ENCODE data around the gene PLP1. TPM values are rescaled to one million over a fixed set of nuclear protein-coding genes. Genes with fewer than 3 reads are reported as not detected.

The PLP1 gene
- total and polyA plus RNA-seq, 2 donors (not counting 3 experiments of a cell fraction or from before 2014, with no cell fraction given) = not detected

DNA sequence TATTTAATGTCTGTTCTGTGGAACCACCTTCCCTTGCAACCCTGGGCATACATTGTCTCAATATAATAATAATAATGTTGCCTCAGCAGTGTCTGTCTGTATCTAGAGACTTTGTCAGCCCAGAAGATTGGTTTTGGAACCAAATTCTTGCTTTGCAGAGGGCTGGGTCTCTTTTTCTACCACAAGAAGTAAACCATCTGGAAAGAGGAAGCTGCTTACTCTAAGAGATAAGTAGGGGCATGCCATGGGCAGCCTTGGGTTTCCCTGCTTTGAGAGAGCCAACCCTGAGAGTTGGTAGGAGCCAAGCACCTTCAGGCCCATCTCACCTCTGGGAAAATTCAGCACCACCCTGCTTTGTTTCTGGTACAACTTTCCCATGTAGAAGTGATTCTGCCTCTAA, 38.9 kb upstream of the PLP1 start:
- Histone ChIP-seq H3K4me2 (ENCODE audit: insufficient read depth, low read length) (no peak overlapping the region), H3K9me1 (replicated peaks; ENCODE audit: control insufficient read depth, extremely low read depth, insufficient read depth, low read length) (no peaks in the 10 kb centered on the region), H3K27ac (ENCODE audit: insufficient read depth, low read depth, low read length) (no peak overlapping the region), H3K9ac (replicated peaks; ENCODE audit: extremely low read depth, insufficient read depth, low read length) (no peak overlapping the region), H3K27me3 (ENCODE audit: control insufficient read depth in 2 of 2, insufficient read depth in 2 of 2, low read length in 2 of 2) (no peaks in the 10 kb centered on the region), H3K9me3 (replicated peaks; ENCODE audit: control insufficient read depth, insufficient read depth, low read length) (no peaks in the 10 kb centered on the region), H3K79me2 (ENCODE audit: control insufficient read depth, insufficient read depth, low read length) (no peaks in the 10 kb centered on the region), H3K4me1 (ENCODE audit: control insufficient read depth, extremely low read depth, insufficient read depth, low read length) (no peaks in the 10 kb centered on the region), H4K20me1 (replicated peaks; ENCODE audit: control insufficient read depth, extremely low read depth, insufficient read depth, low read length) (no peaks in the 10 kb centered on the region), H3K36me3 (ENCODE audit: control insufficient read depth in 2 of 2, extremely low read depth in 1 of 2, insufficient read depth in 2 of 2, low read length in 2 of 2) (no peaks in the 10 kb centered on the region), H2AFZ (ENCODE audit: low read depth, low read length) (no peak overlapping the region), H3K4me3 (replicated peaks in 1 of 3; ENCODE audit: insufficient read depth in 1 of 3, low read depth in 1 of 3, low read length in 3 of 3) (no peak overlapping the region)
- intact Hi-C loops (cut with micrococcal nuclease) (no loop called here), dilution Hi-C loops (cut with MboI; ENCODE audit: extremely low pct_ligation_motif_present, low sequenced_read_pairs) (no loop called here)
- DNase-seq (ENCODE audit: low read depth, low spot score) = no peak
- ChIA-PET POLR2A (no interaction called here), CTCF (no interaction called here)
- FAIRE-seq = no peak
- BruUV-seq (replicated peaks) = no TSS peak
- TF ChIP-seq MYC (IDR thresholded peaks at IDR 0.05; ENCODE audit: low read depth, low read length) (no peak), POLR2AphosphoS5 (IDR thresholded peaks at IDR 0.05; ENCODE audit: insufficient read depth, low read depth, low read length) (no peak), GATA2 (IDR thresholded peaks at IDR 0.05; ENCODE audit: insufficient read depth, insufficient read length, low read depth, low read length) (no peak), JUN (IDR thresholded peaks at IDR 0.05; ENCODE audit: borderline replicate concordance, insufficient read depth, insufficient read length, low read depth) (no peak), FOS (IDR thresholded peaks at IDR 0.05; ENCODE audit: borderline replicate concordance, insufficient read depth, low read length) (no peak), EZH2 (IDR thresholded peaks at IDR 0.05; ENCODE audit: borderline replicate concordance, low read depth, low read length, severe bottlenecking) (no peak), POLR2A (IDR thresholded peaks at IDR 0.05; ENCODE audit: low read depth, low read length) (no peak)
- TF ChIP-seq, protein P1, sequence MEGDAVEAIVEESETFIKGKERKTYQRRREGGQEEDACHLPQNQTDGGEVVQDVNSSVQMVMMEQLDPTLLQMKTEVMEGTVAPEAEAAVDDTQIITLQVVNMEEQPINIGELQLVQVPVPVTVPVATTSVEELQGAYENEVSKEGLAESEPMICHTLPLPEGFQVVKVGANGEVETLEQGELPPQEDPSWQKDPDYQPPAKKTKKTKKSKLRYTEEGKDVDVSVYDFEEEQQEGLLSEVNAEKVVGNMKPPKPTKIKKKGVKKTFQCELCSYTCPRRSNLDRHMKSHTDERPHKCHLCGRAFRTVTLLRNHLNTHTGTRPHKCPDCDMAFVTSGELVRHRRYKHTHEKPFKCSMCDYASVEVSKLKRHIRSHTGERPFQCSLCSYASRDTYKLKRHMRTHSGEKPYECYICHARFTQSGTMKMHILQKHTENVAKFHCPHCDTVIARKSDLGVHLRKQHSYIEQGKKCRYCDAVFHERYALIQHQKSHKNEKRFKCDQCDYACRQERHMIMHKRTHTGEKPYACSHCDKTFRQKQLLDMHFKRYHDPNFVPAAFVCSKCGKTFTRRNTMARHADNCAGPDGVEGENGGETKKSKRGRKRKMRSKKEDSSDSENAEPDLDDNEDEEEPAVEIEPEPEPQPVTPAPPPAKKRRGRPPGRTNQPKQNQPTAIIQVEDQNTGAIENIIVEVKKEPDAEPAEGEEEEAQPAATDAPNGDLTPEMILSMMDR (IDR thresholded peaks at IDR 0.05; ENCODE audit: extremely low read depth in 1 of 2, insufficient read depth in 1 of 2, low read depth in 1 of 2, low read length in 2 of 2) = no peak
- TF ChIP-seq, protein P2, sequence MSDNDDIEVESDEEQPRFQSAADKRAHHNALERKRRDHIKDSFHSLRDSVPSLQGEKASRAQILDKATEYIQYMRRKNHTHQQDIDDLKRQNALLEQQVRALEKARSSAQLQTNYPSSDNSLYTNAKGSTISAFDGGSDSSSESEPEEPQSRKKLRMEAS (IDR thresholded peaks at IDR 0.05; ENCODE audit: insufficient read depth, insufficient read length) = no peak

Data from endothelial cell of umbilical vein (primary cell).